ENCODE data around the gene NTRK2.

NTRK2 gene

GRCh38 chr9:84780385-84780784 lies 110.9 kb downstream of the NTRK2 start:
- no peaks in the 10 kb centered on the region for H3K9me3 ChIP-seq (ENCODE audit: control insufficient read depth, insufficient read depth, low read depth, low read length)
- H3K27ac ChIP-seq (ENCODE audit: extremely low read depth, low read depth, low read length), result no peak overlapping the region
- TF ChIP-seq ZNF707 (tag by site-specific recombination; IDR thresholded peaks at IDR 0.05) (no peak), ZNF155 (tag by site-specific recombination; IDR thresholded peaks at IDR 0.05) (no peak), ZNF585B (tag by site-specific recombination; IDR thresholded peaks at IDR 0.05) (no peak), ZNF112 (tag by site-specific recombination; IDR thresholded peaks at IDR 0.05) (no peak), PBX3 (CRISPR knock-in tag; IDR thresholded peaks at IDR 0.05) (no peak), INSM2 (tag by site-specific recombination; IDR thresholded peaks at IDR 0.05) (no peak), ZNF776 (tag by site-specific recombination; IDR thresholded peaks at IDR 0.05; ENCODE audit: borderline replicate concordance) (no peak), ZNF571 (tag by site-specific recombination; IDR thresholded peaks at IDR 0.05) (no peak), ZNF211 (tag by site-specific recombination; IDR thresholded peaks at IDR 0.05; ENCODE audit: low read depth) (no peak), ZNF623 (tag by site-specific recombination; IDR thresholded peaks at IDR 0.05) (no peak), WT1 (tag by site-specific recombination; IDR thresholded peaks at IDR 0.05) (no peak), ZNF544 (tag by site-specific recombination; IDR thresholded peaks at IDR 0.05) (no peak), ZFHX2 (tag by site-specific recombination; conservative IDR thresholded peaks at IDR 0.05) (no peak), ZNF701 (tag by site-specific recombination; IDR thresholded peaks at IDR 0.05) (no peak), ZFP69B (tag by site-specific recombination; IDR thresholded peaks at IDR 0.05) (no peak), ZNF416 (tag by site-specific recombination; IDR thresholded peaks at IDR 0.05) (no peak), ZNF248 (tag by site-specific recombination; IDR thresholded peaks at IDR 0.05) (no peak), ZNF121 (tag by site-specific recombination; IDR thresholded peaks at IDR 0.05) (no peak), SCRT2 (tag by site-specific recombination; IDR thresholded peaks at IDR 0.05) (no peak), SP3 (tag by site-specific recombination; IDR thresholded peaks at IDR 0.05) (no peak)
- no peaks in the 10 kb centered on the region for H3K36me3 ChIP-seq (ENCODE audit: control insufficient read depth in 2 of 2, insufficient read depth in 1 of 2, low read length in 2 of 2)
- ChIA-PET POLR2A (no interaction called here), CTCF (interaction anchor here (0.5 to 6.2 kb wide), 14 partner anchors 9 to 1080 kb away, joined by 3 to 55 read pairs (median 4); no protein-coding TSS in a partner anchor)
- H3K4me3 ChIP-seq (ENCODE audit: low read depth, low read length), result no peak overlapping the region
- H3K4me1 ChIP-seq (ENCODE audit: control insufficient read depth, insufficient read depth, low read length), result no peaks in the 10 kb centered on the region

GRCh38 chr9:84781458-84781857 lies 111.9 kb downstream of the NTRK2 start:
- H3K36me3 ChIP-seq (ENCODE audit: control insufficient read depth in 2 of 2, insufficient read depth in 1 of 2, low read length in 2 of 2), result no peaks in the 10 kb centered on the region
- ChIA-PET POLR2A (interaction anchor here (0.7 kb wide), 1 partner anchor 142 kb away, joined by 3 read pairs; no protein-coding TSS in a partner anchor), CTCF (interaction anchor here (0.6 to 6.2 kb wide), 23 partner anchors 10 to 617 kb away, joined by 3 to 55 read pairs (median 4); no protein-coding TSS in a partner anchor)
- H3K4me3 ChIP-seq (ENCODE audit: low read depth, low read length), result no peak overlapping the region
- no peaks in the 10 kb centered on the region for H3K9me3 ChIP-seq (ENCODE audit: control insufficient read depth, insufficient read depth, low read depth, low read length)
- H3K27ac ChIP-seq (ENCODE audit: extremely low read depth, low read depth, low read length), result no peak overlapping the region
- H3K4me1 ChIP-seq (ENCODE audit: control insufficient read depth, insufficient read depth, low read length), result no peaks in the 10 kb centered on the region
- TF ChIP-seq KLF17 (tag by site-specific recombination; IDR thresholded peaks at IDR 0.05) (no peak), ZBTB26 (tag by site-specific recombination; optimal IDR thresholded peaks at IDR 0.05) (no peak), ZNF121 (tag by site-specific recombination; IDR thresholded peaks at IDR 0.05) (no peak), ZNF112 (tag by site-specific recombination; IDR thresholded peaks at IDR 0.05) (no peak), ZNF548 (tag by site-specific recombination; IDR thresholded peaks at IDR 0.05) (no peak), ZNF335 (tag by site-specific recombination; conservative IDR thresholded peaks at IDR 0.05) (no peak), ZNF140 (tag by site-specific recombination; IDR thresholded peaks at IDR 0.05) (no peak), ZNF830 (tag by site-specific recombination; IDR thresholded peaks at IDR 0.05; ENCODE audit: low read depth) (no peak), WT1 (tag by site-specific recombination; IDR thresholded peaks at IDR 0.05) (no peak), HIC1 (tag by site-specific recombination; IDR thresholded peaks at IDR 0.05) (no peak), ZIC2 (tag by site-specific recombination; IDR thresholded peaks at IDR 0.05) (no peak), ZNF704 (tag by site-specific recombination; IDR thresholded peaks at IDR 0.05) (no peak)

Measured in HEK293 (cell line).